ENCODE results near the gene NUDT1.

NUDT1 gene

DNA sequence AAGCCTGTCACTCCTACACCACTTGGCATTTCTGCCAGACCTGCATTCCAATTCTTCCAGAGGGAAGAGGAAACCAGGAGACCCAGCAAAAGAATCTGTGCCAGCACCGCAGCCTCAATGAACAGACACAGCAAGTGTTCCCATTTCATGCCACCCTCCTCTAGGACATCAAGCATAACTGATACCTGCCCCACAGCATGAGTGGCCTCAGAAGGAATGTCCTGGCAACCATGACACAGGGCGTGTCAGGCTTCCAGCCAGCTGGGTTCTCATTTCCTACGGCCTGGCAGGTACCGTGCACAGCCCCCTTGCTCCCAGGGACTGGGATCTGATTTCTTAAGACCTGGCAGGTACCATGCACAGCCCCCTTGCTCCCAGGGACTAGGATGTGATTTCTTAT, 17.1 kb upstream of the NUDT1 start:
- no peak for DNase-seq

DNA sequence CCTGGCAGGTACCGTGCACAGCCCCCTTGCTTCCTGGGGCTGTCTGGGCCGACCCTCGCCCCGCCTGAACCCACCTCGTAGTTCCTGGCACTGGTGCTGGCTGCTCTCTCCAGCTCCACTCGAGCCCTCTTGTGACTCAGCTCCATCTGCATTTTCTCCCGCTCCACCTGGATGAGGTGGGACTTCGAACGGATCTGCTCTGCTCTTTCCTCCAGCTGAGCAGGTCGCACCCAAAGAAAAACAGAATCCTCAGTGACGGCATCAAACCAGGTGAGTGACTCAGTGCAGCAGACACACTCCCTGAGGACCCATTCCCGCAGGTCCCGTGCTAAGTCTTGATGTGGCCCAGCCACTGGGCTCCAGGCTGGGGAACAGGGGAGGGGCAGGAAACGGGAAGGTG, 16.7 kb upstream of the NUDT1 start:
- DNase-seq, result no peak

DNA sequence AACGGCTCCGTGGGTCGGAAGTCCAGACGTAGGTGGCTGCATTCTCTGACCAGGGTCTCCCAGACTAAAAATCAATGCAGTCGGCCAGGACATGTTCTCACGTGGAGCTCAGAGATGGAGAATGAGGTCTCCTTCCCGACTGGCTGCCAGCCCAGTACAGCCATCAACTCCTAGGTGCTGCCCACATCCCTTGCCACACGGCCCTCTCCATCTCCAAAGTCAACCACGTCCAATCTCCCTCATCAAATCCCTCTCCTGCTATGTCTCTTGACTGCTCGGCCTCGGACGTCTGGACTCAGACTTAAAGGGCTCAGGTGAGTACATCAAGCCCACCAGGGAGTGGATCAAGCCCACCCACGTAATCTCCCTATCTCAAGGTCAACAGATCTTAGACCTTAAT, 16.2 kb upstream of the NUDT1 start:
- DNase-seq, result no peak

GRCh38 chr7:2227699-2228098, 14.3 kb upstream of the NUDT1 start:
- no peak for DNase-seq

GRCh38 chr7:2228921-2229320, 13.1 kb upstream of the NUDT1 start:
- DNase-seq, result no peak

DNA sequence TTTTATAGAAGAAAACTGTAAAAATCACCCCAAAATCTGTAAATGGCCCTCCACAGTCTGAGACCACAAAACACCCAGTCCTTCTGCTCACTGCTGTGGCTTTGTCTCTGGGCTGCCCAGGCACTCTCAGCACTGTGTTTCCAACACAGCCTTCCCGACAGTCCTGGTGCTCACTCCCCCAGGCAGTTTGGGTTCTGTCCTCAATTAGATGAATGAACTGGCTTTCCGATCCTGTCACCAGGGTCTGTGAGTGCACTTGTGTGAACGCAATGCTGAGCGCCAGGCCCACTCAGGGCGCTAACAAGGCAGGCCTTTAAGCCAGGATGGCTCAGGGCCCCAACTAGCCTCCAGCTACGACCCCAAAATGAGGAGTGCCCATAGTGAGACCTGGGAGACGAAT, 12.6 kb upstream of the NUDT1 start:
- no peak for DNase-seq

- DNase-seq, result no peak
Measured at GRCh38 chr7:2230226-2230625, 11.8 kb upstream of the NUDT1 start.

- DNase-seq, result no peak
Measured at GRCh38 chr7:2230882-2231281, 11.1 kb upstream of the NUDT1 start.

DNA sequence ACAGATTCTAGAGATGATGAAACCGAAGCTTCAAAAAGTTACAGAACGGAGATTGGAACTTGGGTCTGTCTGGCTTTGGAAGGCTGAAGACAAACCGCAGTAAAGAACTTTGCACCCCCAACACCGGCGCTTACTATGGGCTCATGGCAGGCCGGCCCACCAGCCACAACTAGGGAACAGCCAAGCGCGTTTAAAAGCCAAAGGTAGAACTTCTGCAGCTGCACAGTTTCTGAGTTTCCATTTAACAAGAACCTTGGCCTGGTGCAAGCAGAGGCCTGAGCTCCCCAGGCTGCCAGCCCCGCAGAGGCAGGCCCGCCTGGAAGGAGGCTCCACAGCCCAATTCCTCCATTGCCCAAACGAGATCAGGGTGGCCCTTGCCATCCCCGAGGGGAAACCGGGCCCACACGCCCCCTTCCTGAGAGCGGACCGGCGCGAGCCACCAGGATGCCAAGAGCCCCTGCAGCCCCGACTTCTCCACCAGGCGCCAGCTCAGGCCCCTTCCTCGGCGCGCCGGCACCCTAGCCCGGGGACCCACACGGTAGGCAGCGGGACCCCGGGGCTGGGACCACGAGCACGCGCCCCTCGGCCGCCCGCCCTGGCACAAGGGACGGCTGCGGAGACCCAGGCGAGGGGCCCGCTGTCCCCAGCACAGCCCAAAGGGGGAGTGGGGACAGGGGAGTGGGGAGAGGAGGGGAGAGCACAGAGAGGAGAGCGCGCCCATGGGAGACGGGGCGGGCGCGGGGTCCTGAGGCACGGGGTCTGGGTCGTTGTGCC, 9.8 kb upstream of the NUDT1 start:
- peak; percentile 20 for DNase-seq

DNA sequence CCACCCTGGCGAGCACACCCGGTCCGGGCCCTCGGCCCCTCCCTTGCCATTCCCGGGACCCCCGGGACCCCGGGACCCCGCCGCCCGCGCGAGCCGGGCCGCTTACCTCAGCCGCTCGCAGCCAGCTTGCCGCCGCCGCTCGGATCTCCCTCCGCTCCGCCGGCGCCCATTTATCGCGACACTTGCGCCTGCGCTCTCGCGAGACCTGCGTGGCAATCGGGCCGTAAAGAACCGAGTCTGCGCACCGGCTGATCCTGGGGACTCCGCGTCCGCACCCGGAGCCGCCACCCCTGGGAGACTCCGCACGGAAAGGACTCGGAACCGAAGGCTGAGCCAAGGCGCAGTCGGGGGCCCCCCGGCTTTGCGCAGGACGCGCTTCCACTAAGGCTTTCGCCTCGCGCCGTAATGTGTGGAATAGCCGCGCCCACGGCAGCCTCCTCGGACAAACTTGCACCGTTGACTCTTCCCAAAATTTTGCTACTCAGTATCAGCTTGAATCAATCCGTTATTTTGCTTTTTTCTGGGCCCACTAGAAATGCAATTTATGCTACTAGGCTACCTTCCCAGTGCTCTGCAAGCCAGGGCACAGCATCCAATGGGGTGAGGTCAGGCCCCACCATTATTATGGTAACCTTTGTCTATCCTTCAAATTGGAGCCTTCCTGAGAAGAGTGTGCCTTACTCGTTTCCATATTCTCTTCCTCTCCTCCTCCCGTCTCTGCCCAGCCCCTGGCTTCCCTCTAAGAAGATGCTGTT, 9.1 kb upstream of the NUDT1 start, which contains the start of gene MAD1L1:
Gene MAD1L1, minus strand, starts transcription at position 180 of the 755 bp plus-strand sequence. CDS start 2,812 bp downstream, outside the sequence.
- peak; percentile 83 for DNase-seq

DNA sequence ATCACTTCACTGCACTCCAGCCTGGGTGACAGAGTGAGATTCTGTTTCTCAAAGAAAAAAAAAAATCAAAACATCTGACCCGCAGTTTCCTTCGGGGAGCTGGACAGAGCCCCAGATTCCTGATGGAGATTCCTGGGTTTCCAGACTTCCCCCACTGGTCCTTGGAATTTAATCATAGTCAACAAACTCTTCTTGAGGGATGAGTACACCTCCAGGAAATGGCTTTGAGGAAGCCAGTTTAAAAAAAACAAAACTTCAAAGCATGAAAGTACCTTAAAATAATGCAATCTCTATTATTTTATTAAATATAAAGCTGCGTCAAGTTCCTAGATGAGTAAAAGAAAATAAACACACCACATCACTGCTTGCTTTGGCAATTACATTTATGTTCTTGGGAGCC, 8.1 kb upstream of the NUDT1 start:
- no peak for DNase-seq

DNA sequence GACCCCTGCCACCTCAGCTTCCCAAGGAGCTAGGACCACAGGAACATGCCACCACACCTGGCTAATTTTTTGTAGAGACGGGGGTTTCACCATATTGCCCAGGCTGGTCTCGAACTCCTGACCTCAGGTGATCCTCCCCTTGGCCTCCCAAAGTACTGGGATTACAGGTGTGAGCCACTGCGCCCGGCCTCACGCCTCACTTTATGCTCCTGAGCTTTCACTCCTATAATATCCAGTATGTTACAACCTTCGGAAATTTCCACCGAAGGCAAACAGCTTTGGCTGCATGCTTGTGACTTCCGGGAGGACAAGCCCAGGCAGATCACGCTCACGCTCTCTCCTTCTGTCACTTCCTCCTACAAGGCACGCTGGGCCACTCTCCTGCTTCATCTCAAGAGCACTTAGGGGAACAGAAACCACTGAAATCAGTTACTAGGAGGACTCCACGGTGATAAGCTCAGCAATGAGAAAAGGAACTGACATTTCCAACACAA, 4.9 kb upstream of the NUDT1 start:
- DNase-seq, result no peak

DNA sequence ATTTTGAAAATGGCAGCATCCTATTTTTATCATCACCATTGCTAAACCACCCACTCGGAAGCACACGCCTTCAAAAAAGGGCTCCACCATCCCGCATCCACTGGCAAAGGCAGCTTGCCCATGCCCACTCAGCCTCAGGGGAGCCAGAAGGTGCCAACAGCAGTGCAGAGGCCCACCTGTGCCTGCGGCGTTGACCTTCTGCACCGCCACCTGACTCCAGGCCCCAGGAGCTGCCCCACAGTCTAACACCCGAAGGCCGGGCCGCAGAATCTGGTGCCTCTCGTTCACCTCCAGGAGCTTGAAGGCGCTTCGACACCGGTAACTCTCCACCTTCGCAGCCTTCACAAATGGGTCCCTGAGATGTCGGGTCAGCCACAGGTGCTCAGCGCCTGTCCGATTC, 2.8 kb upstream of the NUDT1 start:
- no peak for DNase-seq

GRCh38 chr7:2242541-2243429, 759 bp downstream of the NUDT1 start:
- peak; percentile 9 for DNase-seq

- DNase-seq, result no peak
Measured at GRCh38 chr7:2243458-2243857, 1.4 kb downstream of the NUDT1 start.

DNA sequence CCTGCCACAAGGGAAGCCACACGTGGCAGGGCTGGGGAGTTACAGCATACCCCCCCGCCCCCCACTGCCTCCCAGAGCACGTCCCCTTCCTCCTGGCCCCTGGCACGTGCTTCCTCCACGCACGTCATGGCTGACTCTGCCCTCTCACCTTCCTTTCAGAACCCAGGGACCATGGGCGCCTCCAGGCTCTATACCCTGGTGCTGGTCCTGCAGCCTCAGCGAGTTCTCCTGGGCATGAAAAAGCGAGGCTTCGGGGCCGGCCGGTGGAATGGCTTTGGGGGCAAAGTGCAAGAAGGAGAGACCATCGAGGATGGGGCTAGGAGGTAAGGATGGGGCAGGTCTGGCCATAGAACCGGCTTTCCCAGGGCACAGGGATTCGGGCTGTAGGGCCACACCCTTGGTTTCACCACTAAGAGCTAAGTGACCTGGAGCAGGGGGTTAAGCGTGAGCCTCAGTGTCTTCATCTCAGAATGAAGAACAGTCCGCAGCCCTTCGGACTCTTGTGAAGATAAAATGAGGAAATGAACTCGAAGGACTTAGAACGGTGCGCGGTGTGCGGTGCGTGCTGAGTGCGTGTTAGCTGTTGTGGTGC, 2.5 kb downstream of the NUDT1 start:
- no peak for DNase-seq

- DNase-seq, result no peak
Measured at GRCh38 chr7:2245883-2246675, 4.1 kb downstream of the NUDT1 start.

GRCh38 chr7:2247141-2247995, 5.3 kb downstream of the NUDT1 start:
- no peak for DNase-seq

GRCh38 chr7:2248984-2249694, 7.1 kb downstream of the NUDT1 start:
- no peak for DNase-seq

GRCh38 chr7:2249744-2250323, 7.8 kb downstream of the NUDT1 start:
- DNase-seq, result no peak

Measured in central memory CD4-positive, alpha-beta T cell (primary cell).